Rectal smooth muscle tissue (tissue), 1 donor: Measurements from ENCODE around the gene ZNF175.

Experiments
- H3K27ac ChIP-seq: one replicate; pipeline ENCODE4 v1.7.0; 2013; ENCODE audit warnings: low read depth, low read length, inconsistent platforms
- H3K27me3 ChIP-seq: one replicate; pipeline ENCODE4 v1.7.0; 2013; ENCODE audit warnings: low read length; ENCODE audit not compliant: control insufficient read depth, insufficient read depth
- H3K36me3 ChIP-seq: one replicate; pipeline ENCODE4 v1.7.0; 2013; ENCODE audit warnings: low read length; ENCODE audit not compliant: control insufficient read depth, insufficient read depth
- H3K4me1 ChIP-seq: one replicate; pipeline ENCODE4 v1.7.0; 2013; ENCODE audit warnings: low read length; ENCODE audit not compliant: control insufficient read depth, insufficient read depth
- H3K4me3 ChIP-seq: one replicate; pipeline ENCODE4 v1.7.0; 2013; ENCODE audit warnings: low read length
- H3K9ac ChIP-seq: one replicate; pipeline ENCODE4 v1.7.0; 2013; ENCODE audit warnings: low read length

Gene ZNF175

GRCh38 chr19:51586103-51586728 is 15.1 kb downstream of the ZNF175 start:
- Histone ChIP-seq H3K27me3 (no peaks in the 10 kb centered on the region), H3K27ac (no peak overlapping the region), H3K4me1 (no peaks in the 10 kb centered on the region), H3K9ac (no peak overlapping the region), H3K4me3 (no peak overlapping the region), H3K36me3 (peaks cover 27% of the 10 kb centered on the region)

- Histone ChIP-seq H3K36me3 (peaks cover 22% of the 10 kb centered on the region), H3K4me3 (no peak overlapping the region), H3K4me1 (no peaks in the 10 kb centered on the region), H3K27ac (no peak overlapping the region), H3K27me3 (no peaks in the 10 kb centered on the region), H3K9ac (no peak overlapping the region)
These were observed 15.7 kb downstream of the ZNF175 start for GRCh38 chr19:51586799-51587198.

- no peak overlapping the region for H3K27ac ChIP-seq
- H3K9ac ChIP-seq, result no peak overlapping the region
- H3K27me3 ChIP-seq, result no peaks in the 10 kb centered on the region
- H3K4me3 ChIP-seq, result no peak overlapping the region
- H3K36me3 ChIP-seq, result peaks cover 18% of the 10 kb centered on the region
- H3K4me1 ChIP-seq, result no peaks in the 10 kb centered on the region
These were observed 16.4 kb downstream of the ZNF175 start for GRCh38 chr19:51587264-51588191.

GRCh38 chr19:51589511-51589910 is 18.4 kb downstream of the ZNF175 start:
- Histone ChIP-seq H3K9ac (no peak overlapping the region), H3K36me3 (peaks cover 18% of the 10 kb centered on the region), H3K27me3 (no peaks in the 10 kb centered on the region), H3K27ac (no peak overlapping the region), H3K4me3 (no peak overlapping the region), H3K4me1 (no peaks in the 10 kb centered on the region)

GRCh38 chr19:51590441-51590840 is 19.4 kb downstream of the ZNF175 start:
- Histone ChIP-seq H3K27me3 (no peaks in the 10 kb centered on the region), H3K4me3 (no peak overlapping the region), H3K4me1 (no peaks in the 10 kb centered on the region), H3K9ac (no peak overlapping the region), H3K27ac (no peak overlapping the region), H3K36me3 (peaks cover 18% of the 10 kb centered on the region)

- Histone ChIP-seq H3K4me3 (no peak overlapping the region), H3K27ac (no peak overlapping the region), H3K36me3 (peaks cover 1% of the 10 kb centered on the region)
These were observed 21.4 kb downstream of the ZNF175 start for GRCh38 chr19:51592521-51592920.

GRCh38 chr19:51593138-51593890 is 22.2 kb downstream of the ZNF175 start:
- Histone ChIP-seq H3K36me3 (no peaks in the 10 kb centered on the region), H3K4me1 (no peaks in the 10 kb centered on the region), H3K27me3 (no peaks in the 10 kb centered on the region), H3K4me3 (peak overlapping the region; percentile 77), H3K27ac (no peak overlapping the region), H3K9ac (peak overlapping the region; percentile 25)

More at GRCh38 chr19:51592521-51592920, 21.4 kb downstream of the ZNF175 start:
- H3K4me1 ChIP-seq, result no peaks in the 10 kb centered on the region
- no peaks in the 10 kb centered on the region for H3K27me3 ChIP-seq
- no peak overlapping the region for H3K9ac ChIP-seq

GRCh38 chr19:51593969-51594773 is 23.1 kb downstream of the ZNF175 start:
- Histone ChIP-seq H3K4me1 (no peaks in the 10 kb centered on the region), H3K27ac (no peak overlapping the region), H3K4me3 (peak overlapping the region; percentile 77), H3K9ac (peak overlapping the region; percentile 25), H3K36me3 (no peaks in the 10 kb centered on the region), H3K27me3 (no peaks in the 10 kb centered on the region)

- H3K27ac ChIP-seq, result no peak overlapping the region
These were observed 23.7 kb downstream of the ZNF175 start for GRCh38 chr19:51594774-51595109.

GRCh38 chr19:51595190-51596175 is 24.4 kb downstream of the ZNF175 start:
- H3K36me3 ChIP-seq, result no peaks in the 10 kb centered on the region
- peak overlapping the region; percentile 60 for H3K4me3 ChIP-seq
- H3K9ac ChIP-seq, result no peak overlapping the region
- no peaks in the 10 kb centered on the region for H3K27me3 ChIP-seq
- no peak overlapping the region for H3K27ac ChIP-seq
- H3K4me1 ChIP-seq, result no peaks in the 10 kb centered on the region

More at GRCh38 chr19:51594774-51595109, 23.7 kb downstream of the ZNF175 start:
- Histone ChIP-seq H3K4me3 (peak overlapping the region; percentile 60), H3K4me1 (no peaks in the 10 kb centered on the region), H3K36me3 (no peaks in the 10 kb centered on the region), H3K27me3 (no peaks in the 10 kb centered on the region), H3K9ac (no peak overlapping the region)
